Measurements from ENCODE around the gene MAGI1. TPM values are rescaled to one million over a fixed set of nuclear protein-coding genes. Genes with fewer than 3 reads are reported as not detected.

MAGI1 gene
- total RNA-seq, 1 donor from 2014 or later: 47.1 TPM

- Histone ChIP-seq H3K27ac (no peak overlapping the region), H3K9me3 (no peaks in the 10 kb centered on the region), H3K27me3 (no peaks in the 10 kb centered on the region), H3K4me3 (no peak overlapping the region), H3K4me1 (no peaks in the 10 kb centered on the region), H3K36me3 (no peaks in the 10 kb centered on the region)
- TF ChIP-seq POLR2A (IDR thresholded peaks at IDR 0.05) (no peak), POLR2AphosphoS5 (IDR thresholded peaks at IDR 0.05; ENCODE audit: insufficient read depth in 1 of 2, low read depth in 1 of 2) (no peak)
- TF ChIP-seq, protein P1, sequence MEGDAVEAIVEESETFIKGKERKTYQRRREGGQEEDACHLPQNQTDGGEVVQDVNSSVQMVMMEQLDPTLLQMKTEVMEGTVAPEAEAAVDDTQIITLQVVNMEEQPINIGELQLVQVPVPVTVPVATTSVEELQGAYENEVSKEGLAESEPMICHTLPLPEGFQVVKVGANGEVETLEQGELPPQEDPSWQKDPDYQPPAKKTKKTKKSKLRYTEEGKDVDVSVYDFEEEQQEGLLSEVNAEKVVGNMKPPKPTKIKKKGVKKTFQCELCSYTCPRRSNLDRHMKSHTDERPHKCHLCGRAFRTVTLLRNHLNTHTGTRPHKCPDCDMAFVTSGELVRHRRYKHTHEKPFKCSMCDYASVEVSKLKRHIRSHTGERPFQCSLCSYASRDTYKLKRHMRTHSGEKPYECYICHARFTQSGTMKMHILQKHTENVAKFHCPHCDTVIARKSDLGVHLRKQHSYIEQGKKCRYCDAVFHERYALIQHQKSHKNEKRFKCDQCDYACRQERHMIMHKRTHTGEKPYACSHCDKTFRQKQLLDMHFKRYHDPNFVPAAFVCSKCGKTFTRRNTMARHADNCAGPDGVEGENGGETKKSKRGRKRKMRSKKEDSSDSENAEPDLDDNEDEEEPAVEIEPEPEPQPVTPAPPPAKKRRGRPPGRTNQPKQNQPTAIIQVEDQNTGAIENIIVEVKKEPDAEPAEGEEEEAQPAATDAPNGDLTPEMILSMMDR (IDR thresholded peaks at IDR 0.05): no peak
- DNase-seq (ENCODE audit: extremely low spot score in 2 of 2): no peak
- intact Hi-C loops (cut with DNase I): no loop called here
Observed at GRCh38 chr3:65557899-65558564, 480.7 kb downstream of the MAGI1 start.

DNA sequence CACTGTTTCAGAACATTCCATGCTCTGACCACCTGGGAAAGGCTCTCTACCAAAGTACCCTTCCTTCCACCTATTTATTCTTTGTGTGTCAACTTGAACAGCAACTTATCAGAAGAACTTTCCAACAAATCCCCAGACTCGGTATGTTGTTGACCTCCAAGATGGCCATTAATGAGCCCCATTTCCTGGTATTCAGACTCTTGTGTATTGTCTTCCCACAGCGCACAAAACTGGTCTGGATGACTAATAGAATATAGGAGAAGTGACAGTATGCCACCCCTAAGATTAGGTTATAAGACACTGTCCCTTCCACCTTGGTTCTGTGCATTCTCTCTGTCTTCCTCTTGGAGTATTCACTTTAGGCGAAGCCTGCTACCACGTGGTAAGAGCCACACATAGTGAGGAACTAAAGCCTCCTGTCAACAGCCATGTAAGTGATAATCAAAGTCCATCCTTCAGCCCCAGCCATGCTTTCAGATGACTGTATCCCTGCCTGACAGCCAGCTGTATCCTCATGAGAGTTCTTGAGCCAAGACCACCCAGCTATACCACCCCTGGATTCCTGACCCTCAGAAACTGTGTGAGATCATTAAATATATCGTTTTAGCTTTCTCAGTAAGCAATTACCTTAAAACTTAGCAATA, 481.7 kb downstream of the MAGI1 start:
- H3K27ac ChIP-seq: no peak overlapping the region
- no peaks in the 10 kb centered on the region for H3K36me3 ChIP-seq
- H3K4me3 ChIP-seq: no peak overlapping the region
- no peaks in the 10 kb centered on the region for H3K4me1 ChIP-seq
- H3K9me3 ChIP-seq: no peaks in the 10 kb centered on the region
- intact Hi-C loops (cut with DNase I): no loop called here
- no peaks in the 10 kb centered on the region for H3K27me3 ChIP-seq
- TF ChIP-seq, protein P1 (IDR thresholded peaks at IDR 0.05): no peak
- TF ChIP-seq POLR2A (IDR thresholded peaks at IDR 0.05): no peak
- TF ChIP-seq POLR2AphosphoS5 (IDR thresholded peaks at IDR 0.05; ENCODE audit: insufficient read depth in 1 of 2, low read depth in 1 of 2): no peak
- DNase-seq (ENCODE audit: extremely low spot score in 2 of 2): no peak

DNA sequence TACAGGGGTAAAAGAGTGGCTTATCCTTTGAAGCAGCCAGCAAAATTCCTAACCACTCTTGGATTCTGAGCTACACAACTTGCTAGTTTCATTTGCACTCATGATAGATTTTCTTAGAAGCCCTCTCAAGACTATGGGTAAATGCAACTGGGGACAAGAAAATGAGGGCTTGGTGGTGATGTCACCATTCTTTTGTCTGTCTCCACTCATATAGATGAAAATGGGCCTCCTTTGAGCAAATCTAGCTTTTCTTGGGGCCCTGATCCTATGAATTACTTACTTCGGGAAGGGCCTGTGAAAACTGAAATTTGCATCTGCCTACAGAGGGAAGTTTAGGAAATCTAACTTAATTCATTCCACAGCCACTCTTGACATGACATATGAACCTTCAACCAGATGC, 486.3 kb downstream of the MAGI1 start:
- Histone ChIP-seq H3K27ac (no peak overlapping the region), H3K4me1 (peaks cover 14% of the 10 kb centered on the region), H3K4me3 (no peak overlapping the region), H3K36me3 (no peaks in the 10 kb centered on the region), H3K27me3 (no peaks in the 10 kb centered on the region), H3K9me3 (no peaks in the 10 kb centered on the region)
- no peak for DNase-seq (ENCODE audit: extremely low spot score in 2 of 2)
- TF ChIP-seq, protein P1 (IDR thresholded peaks at IDR 0.05): no peak
- TF ChIP-seq POLR2AphosphoS5 (IDR thresholded peaks at IDR 0.05; ENCODE audit: insufficient read depth in 1 of 2, low read depth in 1 of 2) (no peak), POLR2A (IDR thresholded peaks at IDR 0.05) (no peak)
- intact Hi-C loops (cut with DNase I): no loop called here

- no peak overlapping the region for H3K4me3 ChIP-seq
- no peak overlapping the region for H3K27ac ChIP-seq
- TF ChIP-seq POLR2AphosphoS5 (IDR thresholded peaks at IDR 0.05; ENCODE audit: insufficient read depth in 1 of 2, low read depth in 1 of 2): no peak
- no peak for TF ChIP-seq POLR2A (IDR thresholded peaks at IDR 0.05)
- TF ChIP-seq, protein P1 (IDR thresholded peaks at IDR 0.05): no peak
- no peaks in the 10 kb centered on the region for H3K27me3 ChIP-seq
- H3K4me1 ChIP-seq: peaks cover 14% of the 10 kb centered on the region
- intact Hi-C loops (cut with DNase I): no loop called here
- no peaks in the 10 kb centered on the region for H3K9me3 ChIP-seq
- no peaks in the 10 kb centered on the region for H3K36me3 ChIP-seq
- DNase-seq (ENCODE audit: extremely low spot score in 2 of 2): no peak
Observed at GRCh38 chr3:65551945-65552344, 486.8 kb downstream of the MAGI1 start.

GRCh38 chr3:65550137-65550536, 488.6 kb downstream of the MAGI1 start:
- intact Hi-C loops (cut with DNase I): no loop called here

More at GRCh38 chr3:65550137-65550536, 488.6 kb downstream of the MAGI1 start:
- peaks cover 14% of the 10 kb centered on the region for H3K4me1 ChIP-seq
- no peaks in the 10 kb centered on the region for H3K27me3 ChIP-seq
- H3K4me3 ChIP-seq: no peak overlapping the region
- H3K36me3 ChIP-seq: no peaks in the 10 kb centered on the region
- TF ChIP-seq, protein P1 (IDR thresholded peaks at IDR 0.05): no peak
- TF ChIP-seq POLR2AphosphoS5 (IDR thresholded peaks at IDR 0.05; ENCODE audit: insufficient read depth in 1 of 2, low read depth in 1 of 2) (no peak), POLR2A (IDR thresholded peaks at IDR 0.05) (no peak)
- no peaks in the 10 kb centered on the region for H3K9me3 ChIP-seq
- DNase-seq (ENCODE audit: extremely low spot score in 2 of 2): no peak
- H3K27ac ChIP-seq: no peak overlapping the region

Data from vagina (tissue), 2 donors.